Activated CD4-positive, alpha-beta T cell treated with anti-CD3 and anti-CD28 coated beads, Interleukin-2, amount 10 ng/mL, durations not matched to agents 7 days and 5 days (primary cell): ENCODE results near the gene SPTBN2. TPM values are rescaled to one million over a fixed set of nuclear protein-coding genes. Genes with fewer than 3 reads are reported as not detected.

Experiments used
- CTCF ChIA-PET: fragments of 350-600 bp; sonication (Branson Sonifier 250); formaldehyde crosslinking; loops from one replicate; lab custom pipeline; 2021; ENCODE audit warnings: antibody characterized with exemption; lab: Charles Lee
- POLR2A ChIA-PET: fragments of 350-600 bp; sonication (Branson Sonifier 250); formaldehyde crosslinking; loops from one replicate; lab custom pipeline; 2021; ENCODE audit warnings: antibody characterized with exemption; lab: Charles Lee
- DNase-seq: peaks from one replicate; pipeline ENCODE4 v3.0.0-alpha.2; 2020
- H3K27ac Mint-ChIP-seq: one replicate; pipeline ENCODE4 v1.8.0; 2021; ENCODE audit warnings: mild to moderate bottlenecking, moderate library complexity, mixed read lengths
- H3K27me3 Mint-ChIP-seq: one replicate; pipeline ENCODE4 v1.8.0; 2021; ENCODE audit warnings: mixed read lengths
- H3K36me3 Mint-ChIP-seq: one replicate; pipeline ENCODE4 v1.8.0; 2021; ENCODE audit warnings: low read depth, mixed read lengths
- H3K4me1 Mint-ChIP-seq: one replicate; pipeline ENCODE4 v1.8.0; 2021; ENCODE audit warnings: mixed read lengths
- H3K4me3 Mint-ChIP-seq: one replicate; pipeline ENCODE4 v1.8.0; 2021; ENCODE audit warnings: mild to moderate bottlenecking, moderate library complexity, mixed read lengths
- H3K9me3 Mint-ChIP-seq: one replicate; pipeline ENCODE4 v1.8.0; 2021; ENCODE audit warnings: mixed read lengths
- total RNA-seq, 2 experiments: library from RNA; stranded (reverse); gene quantifications; one replicate each; pipeline ENCODE4 v1.2.3, GENCODE V29; 2021

Gene SPTBN2
- total RNA-seq, 2 experiments from 2014 or later: 0.25 to 0.35 TPM

GRCh38 chr11:66722745-66723651 is 6.0 kb downstream of the SPTBN2 start:
- ChIA-PET POLR2A (no interaction called here), CTCF (interaction anchor here (1.6 kb wide), 1 partner anchor 9 kb away, joined by 3 read pairs; no protein-coding TSS in a partner anchor)
- no peak overlapping the region for H3K4me3 Mint-ChIP-seq
- H3K27ac Mint-ChIP-seq: no peak overlapping the region
- H3K36me3 Mint-ChIP-seq: no peaks in the 10 kb centered on the region
- H3K4me1 Mint-ChIP-seq: peaks cover 24% of the 10 kb centered on the region
- H3K27me3 Mint-ChIP-seq: peaks cover 37% of the 10 kb centered on the region
- no peak for DNase-seq
- no peaks in the 10 kb centered on the region for H3K9me3 Mint-ChIP-seq

GRCh38 chr11:66721939-66722338 is 7.1 kb downstream of the SPTBN2 start:
- Mint-ChIP-seq H3K27ac (no peak overlapping the region), H3K4me3 (no peak overlapping the region), H3K4me1 (peaks cover 20% of the 10 kb centered on the region), H3K9me3 (no peaks in the 10 kb centered on the region), H3K27me3 (peaks cover 34% of the 10 kb centered on the region), H3K36me3 (no peaks in the 10 kb centered on the region)
- ChIA-PET CTCF (no interaction called here), POLR2A (no interaction called here)
- no peak for DNase-seq

- H3K4me3 Mint-ChIP-seq: no peak overlapping the region
- no peaks in the 10 kb centered on the region for H3K36me3 Mint-ChIP-seq
- no peak overlapping the region for H3K27ac Mint-ChIP-seq
- ChIA-PET CTCF (interaction anchor here (0.7 kb wide), 1 partner anchor 8 kb away, joined by 4 read pairs; no protein-coding TSS in a partner anchor), POLR2A (no interaction called here)
- DNase-seq: no peak
- H3K4me1 Mint-ChIP-seq: peaks cover 16% of the 10 kb centered on the region
- H3K9me3 Mint-ChIP-seq: no peaks in the 10 kb centered on the region
- peaks cover 24% of the 10 kb centered on the region for H3K27me3 Mint-ChIP-seq
Measured at GRCh38 chr11:66720899-66721470, 8.0 kb downstream of the SPTBN2 start.

GRCh38 chr11:66720223-66720898 is 8.7 kb downstream of the SPTBN2 start:
- H3K4me1 Mint-ChIP-seq: peaks cover 16% of the 10 kb centered on the region
- H3K36me3 Mint-ChIP-seq: no peaks in the 10 kb centered on the region
- peak overlapping the region; percentile 52 for H3K27ac Mint-ChIP-seq
- ChIA-PET CTCF (interaction anchor here (0.7 kb wide), 1 partner anchor 8 kb away, joined by 4 read pairs; no protein-coding TSS in a partner anchor), POLR2A (no interaction called here)
- H3K9me3 Mint-ChIP-seq: no peaks in the 10 kb centered on the region
- peak; percentile 60 for DNase-seq
- H3K4me3 Mint-ChIP-seq: peak overlapping the region; percentile 26
- peaks cover 18% of the 10 kb centered on the region for H3K27me3 Mint-ChIP-seq

GRCh38 chr11:66719111-66719872 is 9.7 kb downstream of the SPTBN2 start:
- CTCF ChIA-PET: interaction anchor here (1.0 kb wide), 1 partner anchor 8 kb away, joined by 3 read pairs; no protein-coding TSS in a partner anchor
- Mint-ChIP-seq H3K9me3 (no peaks in the 10 kb centered on the region), H3K4me1 (peaks cover 16% of the 10 kb centered on the region), H3K27ac (no peak overlapping the region), H3K4me3 (no peak overlapping the region), H3K27me3 (peaks cover 7% of the 10 kb centered on the region), H3K36me3 (no peaks in the 10 kb centered on the region)
- no peak for DNase-seq
- POLR2A ChIA-PET: no interaction called here

- H3K4me1 Mint-ChIP-seq: peaks cover 16% of the 10 kb centered on the region
- no peaks in the 10 kb centered on the region for H3K9me3 Mint-ChIP-seq
- POLR2A ChIA-PET: no interaction called here
Measured at GRCh38 chr11:66718320-66718971, 10.6 kb downstream of the SPTBN2 start.

GRCh38 chr11:66717925-66718319 is 11.1 kb downstream of the SPTBN2 start:
- CTCF ChIA-PET: no interaction called here
- peaks cover 9% of the 10 kb centered on the region for H3K27me3 Mint-ChIP-seq
- no peak overlapping the region for H3K4me3 Mint-ChIP-seq
- no peak for DNase-seq
- no peaks in the 10 kb centered on the region for H3K9me3 Mint-ChIP-seq
- H3K4me1 Mint-ChIP-seq: peaks cover 16% of the 10 kb centered on the region
- no peak overlapping the region for H3K27ac Mint-ChIP-seq
- no peaks in the 10 kb centered on the region for H3K36me3 Mint-ChIP-seq
- POLR2A ChIA-PET: no interaction called here

More at GRCh38 chr11:66718320-66718971, 10.6 kb downstream of the SPTBN2 start:
- Mint-ChIP-seq H3K36me3 (no peaks in the 10 kb centered on the region), H3K27me3 (peaks cover 8% of the 10 kb centered on the region), H3K27ac (no peak overlapping the region), H3K4me3 (no peak overlapping the region)
- CTCF ChIA-PET: interaction anchor here (1.0 kb wide), 1 partner anchor 9 kb away, joined by 3 read pairs; no protein-coding TSS in a partner anchor
- no peak for DNase-seq

- no peaks in the 10 kb centered on the region for H3K36me3 Mint-ChIP-seq
- ChIA-PET POLR2A (no interaction called here), CTCF (no interaction called here)
- DNase-seq: no peak
- no peaks in the 10 kb centered on the region for H3K9me3 Mint-ChIP-seq
- H3K27ac Mint-ChIP-seq: no peak overlapping the region
- peaks cover 11% of the 10 kb centered on the region for H3K27me3 Mint-ChIP-seq
- no peak overlapping the region for H3K4me3 Mint-ChIP-seq
- peaks cover 16% of the 10 kb centered on the region for H3K4me1 Mint-ChIP-seq
Measured at GRCh38 chr11:66716996-66717395, 12.0 kb downstream of the SPTBN2 start.

GRCh38 chr11:66715346-66716085 is 13.5 kb downstream of the SPTBN2 start:
- Mint-ChIP-seq H3K4me3 (no peak overlapping the region), H3K27ac (no peak overlapping the region), H3K36me3 (no peaks in the 10 kb centered on the region), H3K9me3 (no peaks in the 10 kb centered on the region), H3K4me1 (peaks cover 12% of the 10 kb centered on the region), H3K27me3 (peaks cover 10% of the 10 kb centered on the region)
- DNase-seq: no peak
- ChIA-PET CTCF (no interaction called here), POLR2A (interaction anchor here (0.7 kb wide), 1 partner anchor 32 kb away, joined by 4 read pairs; no protein-coding TSS in a partner anchor)

- CTCF ChIA-PET: interaction anchor here (0.6 to 1.0 kb wide), 3 partner anchors 10 to 361 kb away, joined by 3 read pairs; no protein-coding TSS in a partner anchor
Measured at GRCh38 chr11:66713746-66714480, 15.1 kb downstream of the SPTBN2 start.

More at GRCh38 chr11:66713746-66714480, 15.1 kb downstream of the SPTBN2 start:
- Mint-ChIP-seq H3K9me3 (no peaks in the 10 kb centered on the region), H3K27ac (no peak overlapping the region), H3K36me3 (no peaks in the 10 kb centered on the region), H3K4me1 (no peaks in the 10 kb centered on the region), H3K4me3 (no peak overlapping the region), H3K27me3 (peaks cover 7% of the 10 kb centered on the region)
- POLR2A ChIA-PET: no interaction called here
- DNase-seq: no peak
